CD4-positive, alpha-beta T cell treated with Interleukin-15 for 1 hour (primary cell): ENCODE measurements around the gene HIVEP3.

Experiments
- DNase-seq: peaks from one replicate; pipeline ENCODE4 v3.0.0-alpha.2; 2020

Gene HIVEP3

GRCh38 chr1:41779360-41779759 is 139.4 kb downstream of the HIVEP3 start:
- DNase-seq: no peak

- DNase-seq: no peak
Measured at GRCh38 chr1:41777695-41778094, 141.0 kb downstream of the HIVEP3 start.

- no peak for DNase-seq
Measured at GRCh38 chr1:41776891-41777441, 141.8 kb downstream of the HIVEP3 start.

GRCh38 chr1:41775956-41776585 is 142.7 kb downstream of the HIVEP3 start:
- DNase-seq: no peak

GRCh38 chr1:41774471-41774990 is 144.2 kb downstream of the HIVEP3 start:
- no peak for DNase-seq

DNA sequence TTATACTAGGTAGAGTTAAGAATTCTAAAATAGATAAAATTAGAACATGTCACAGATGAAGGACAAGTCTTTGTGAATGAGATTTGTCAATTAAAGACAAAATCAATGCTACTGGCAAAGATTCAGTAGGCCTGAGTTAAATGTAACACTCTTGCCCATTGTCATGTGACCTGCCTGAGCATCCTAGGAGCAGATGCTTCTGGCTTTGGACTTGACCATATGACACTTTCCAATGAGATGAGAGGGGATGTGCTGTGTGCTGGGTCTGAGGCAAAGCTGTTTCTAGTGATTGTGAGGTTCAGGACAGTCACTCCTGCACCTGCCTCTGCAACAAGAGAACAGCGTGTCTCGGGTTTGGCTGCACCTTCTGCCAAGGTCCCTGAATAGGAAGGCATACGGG is 144.9 kb downstream of the HIVEP3 start:
- no peak for DNase-seq

GRCh38 chr1:41773144-41773591 is 145.6 kb downstream of the HIVEP3 start:
- no peak for DNase-seq

- DNase-seq: no peak
Measured at GRCh38 chr1:41769068-41769467, 149.7 kb downstream of the HIVEP3 start.

- DNase-seq: peak; percentile 43
Measured at GRCh38 chr1:41768583-41768982, 150.1 kb downstream of the HIVEP3 start.

DNA sequence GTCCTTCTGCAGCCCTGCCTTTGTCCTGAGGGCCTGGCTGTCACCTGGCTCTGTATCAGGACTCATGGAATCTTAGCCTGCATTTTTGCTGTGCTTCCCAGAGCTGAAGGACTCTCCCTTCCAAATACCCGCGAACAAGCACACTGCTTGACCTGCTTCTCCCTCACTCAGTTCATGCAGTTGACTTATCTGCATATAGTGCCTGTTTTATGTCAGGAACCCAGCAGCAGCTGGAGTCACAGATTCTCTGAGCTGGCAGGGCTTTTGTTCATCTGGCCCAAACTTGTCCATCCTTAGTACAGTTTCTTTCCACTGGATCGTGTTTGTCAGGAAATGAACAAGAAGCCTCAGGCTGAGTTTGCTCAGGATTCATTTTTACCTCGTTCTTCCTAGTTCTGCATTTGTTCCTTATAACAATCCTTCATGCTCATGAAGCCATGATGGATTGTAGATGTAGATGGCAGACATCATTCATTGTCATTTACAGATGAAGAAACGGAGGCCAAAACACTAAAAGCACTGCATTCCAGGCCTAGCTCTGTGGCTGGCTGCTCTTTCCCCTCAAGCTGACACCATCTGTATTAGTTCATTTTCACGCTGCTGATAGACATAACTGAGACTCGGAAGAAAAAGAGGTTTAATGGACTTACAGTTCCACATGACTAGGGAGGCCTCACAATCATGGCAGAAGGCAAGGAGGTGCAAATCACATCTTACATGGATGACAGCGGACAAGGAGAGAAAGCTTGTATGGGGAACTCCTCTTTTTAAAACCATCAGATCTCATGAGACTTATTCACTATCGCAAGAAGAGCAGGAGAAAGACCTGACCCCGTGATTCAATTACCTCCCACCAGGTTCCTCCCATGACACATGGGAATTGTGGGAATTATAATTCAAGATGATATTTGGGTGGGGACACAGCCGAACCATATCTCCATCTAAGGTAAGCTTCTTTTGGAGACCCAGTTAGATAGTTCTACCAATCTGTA is 150.9 kb downstream of the HIVEP3 start:
- no peak for DNase-seq

DNA sequence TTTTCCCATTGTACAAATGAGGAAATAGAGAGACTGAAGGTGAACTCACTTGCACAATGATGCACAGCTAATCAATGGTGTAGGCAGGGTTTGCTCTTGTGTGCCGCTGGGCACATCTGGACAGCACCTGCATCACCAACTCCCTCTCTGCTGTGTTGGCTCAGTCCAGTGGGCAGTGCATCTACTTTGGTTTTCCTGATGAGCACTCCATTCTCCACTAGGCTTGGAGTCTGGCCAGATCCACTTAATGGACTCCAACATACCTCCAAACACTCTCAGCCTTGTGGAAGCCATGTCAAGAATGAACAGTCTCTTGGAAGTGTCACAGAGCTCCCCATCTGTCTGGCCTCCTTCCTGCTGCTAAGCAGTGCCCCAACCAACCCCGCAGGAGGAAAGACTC is 152.2 kb downstream of the HIVEP3 start:
- DNase-seq: no peak

DNA sequence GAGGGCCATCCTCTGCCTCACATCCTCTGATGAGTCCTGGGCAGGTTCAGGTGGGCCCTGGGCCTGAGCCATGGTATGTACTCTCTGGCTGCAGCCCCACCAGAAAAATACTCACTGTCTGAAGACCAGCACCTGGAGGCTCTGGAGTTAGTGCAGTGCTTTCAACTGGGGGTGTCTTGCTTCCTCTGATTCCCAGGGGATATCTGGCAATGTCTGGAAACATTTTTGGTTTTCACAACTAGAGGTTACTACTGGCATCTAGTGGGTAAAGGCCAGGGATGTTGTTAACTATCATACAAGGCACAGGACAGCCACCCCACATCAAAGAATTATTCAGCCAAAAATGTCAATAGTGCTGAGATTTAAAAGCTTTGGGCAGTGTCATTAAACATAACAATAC is 152.7 kb downstream of the HIVEP3 start:
- DNase-seq: no peak

GRCh38 chr1:41765152-41765551 is 153.6 kb downstream of the HIVEP3 start:
- DNase-seq: no peak

DNA sequence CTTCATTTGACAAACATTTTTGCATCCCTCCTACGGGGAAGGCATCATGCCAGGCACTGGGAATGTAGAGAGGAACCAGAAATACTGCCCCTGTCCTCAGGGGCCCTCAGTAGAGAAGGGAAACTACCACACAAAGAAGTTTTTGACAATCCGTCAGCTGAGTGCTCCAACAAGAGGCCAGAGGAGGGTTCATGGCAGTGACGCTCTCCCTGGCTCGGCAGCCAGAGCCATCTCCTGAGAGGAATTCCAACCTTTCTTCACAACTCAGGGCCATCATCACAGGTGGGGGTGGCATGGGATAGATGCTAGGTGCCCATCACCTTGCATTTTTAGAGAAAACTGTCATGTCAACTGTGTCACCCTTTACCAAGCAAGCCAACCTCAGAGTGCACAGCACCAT is 154.1 kb downstream of the HIVEP3 start:
- no peak for DNase-seq

DNA sequence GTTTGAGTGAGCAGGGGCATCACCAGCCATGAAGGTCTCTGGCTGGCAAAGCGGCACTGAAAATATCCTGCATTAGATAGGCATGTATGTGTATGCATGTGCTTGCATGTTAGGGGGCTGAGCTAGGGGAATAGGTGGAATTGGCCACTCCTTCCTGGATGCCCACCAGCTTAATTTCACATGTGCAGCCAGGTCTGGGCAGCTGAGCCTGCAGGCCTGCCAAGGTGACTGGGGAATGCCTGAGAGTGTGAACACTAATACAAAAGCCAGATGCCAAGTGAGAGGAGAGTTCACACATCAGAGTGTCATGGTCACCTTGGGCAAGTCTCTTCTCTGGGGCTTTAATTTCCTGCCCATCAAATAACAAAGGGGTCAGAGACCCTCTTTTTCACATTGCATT is 155.9 kb downstream of the HIVEP3 start:
- no peak for DNase-seq

DNA sequence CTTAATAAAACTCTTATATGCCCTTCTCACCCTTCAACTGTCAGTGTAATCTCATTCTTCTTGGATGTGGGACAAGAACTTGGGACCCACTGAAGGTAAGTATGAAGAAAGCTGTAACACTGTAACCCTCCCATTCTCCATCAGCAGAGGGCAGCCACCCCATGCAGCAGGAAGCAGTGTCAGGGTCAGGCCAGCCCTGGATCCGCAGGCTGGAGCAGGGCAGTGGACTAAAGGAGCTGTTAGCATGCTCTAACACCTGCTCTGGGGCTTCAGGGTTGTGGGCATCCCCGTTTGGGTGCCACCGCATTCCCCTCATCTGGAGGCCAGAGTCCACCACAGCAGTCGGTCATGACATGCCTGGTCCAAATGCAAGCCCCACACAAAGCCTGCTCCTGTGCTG is 156.5 kb downstream of the HIVEP3 start:
- DNase-seq: no peak

DNA sequence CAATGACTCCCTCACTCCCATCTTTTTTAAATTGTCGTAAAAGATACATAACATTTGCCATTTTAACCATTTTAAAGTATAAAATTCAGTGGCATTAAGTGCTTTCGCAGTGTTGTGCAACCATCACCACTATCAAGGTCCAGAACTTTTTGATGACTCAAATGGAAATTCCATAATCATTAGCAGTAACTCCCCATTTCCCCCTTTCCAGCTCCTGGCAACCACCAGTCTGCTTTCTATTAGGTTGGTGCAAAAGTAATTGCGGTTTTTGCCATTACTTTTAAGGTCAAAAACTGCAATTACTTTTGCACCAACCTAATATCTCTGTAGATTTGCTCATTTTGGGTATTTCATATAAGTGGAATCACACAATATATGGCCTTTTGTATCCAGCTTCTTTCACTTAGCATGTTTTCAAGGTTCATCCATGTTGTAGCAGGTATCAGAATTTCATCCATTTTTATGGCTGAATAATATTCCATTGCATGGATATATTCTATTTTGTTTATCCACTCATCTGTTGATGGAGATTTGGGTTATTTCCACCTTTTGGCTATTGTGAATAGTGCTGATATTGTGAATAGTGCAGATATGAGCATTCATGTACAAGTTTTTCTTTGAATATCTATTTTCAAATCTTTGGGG is 159.7 kb downstream of the HIVEP3 start:
- DNase-seq: no peak

- no peak for DNase-seq
Measured at GRCh38 chr1:41758500-41758899, 160.2 kb downstream of the HIVEP3 start.

GRCh38 chr1:41754540-41754939 is 164.2 kb downstream of the HIVEP3 start:
- DNase-seq: no peak

- DNase-seq: no peak
Measured at GRCh38 chr1:41752514-41753170, 166.1 kb downstream of the HIVEP3 start.

DNA sequence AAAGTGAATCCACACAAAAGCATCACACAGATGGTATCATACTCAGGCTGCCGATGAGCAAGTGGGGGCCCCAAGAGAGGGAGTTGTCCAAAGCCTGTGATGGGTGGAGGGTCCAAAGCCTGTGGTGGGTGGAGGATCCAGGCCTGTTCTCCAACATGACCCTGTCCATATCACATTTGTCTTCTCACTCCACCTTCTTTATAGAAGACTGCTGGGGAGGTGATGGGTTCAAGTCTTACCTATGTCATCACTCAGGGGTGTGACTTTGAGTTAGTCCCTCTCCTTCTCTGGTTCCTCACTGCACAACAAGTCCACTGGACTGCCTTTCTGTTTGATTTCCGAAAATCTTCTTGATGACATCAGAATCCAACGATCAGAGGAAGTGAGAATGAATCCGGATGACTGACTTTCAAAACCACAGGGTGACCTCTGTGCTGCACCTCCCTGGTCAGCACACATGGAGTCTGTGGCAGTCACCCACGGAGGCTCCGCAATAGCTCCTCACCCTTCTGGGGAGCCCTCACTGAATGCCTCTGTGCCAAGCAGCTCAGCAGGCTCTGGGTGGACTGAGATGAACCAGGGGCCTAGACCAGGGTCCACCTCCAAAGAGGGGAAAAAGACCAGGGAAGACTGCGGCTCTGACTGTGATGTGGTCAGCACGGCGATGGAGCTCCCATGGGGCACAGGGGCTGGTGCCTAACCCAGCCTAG is 166.8 kb downstream of the HIVEP3 start:
- DNase-seq: peak; percentile 75
